Mononuclear cell (primary cell): ENCODE data around the gene C1GALT1. TPM values are rescaled to one million over a fixed set of nuclear protein-coding genes. Genes with fewer than 3 reads are reported as not detected.

ENCODE experiments used
- H3K27me3 ChIP-seq: 2 replicates; pipeline ENCODE4 v1.6.0; 2011; ENCODE audit warnings: low read length, control low read depth; ENCODE audit not compliant: insufficient read depth
- H3K4me1 ChIP-seq: 2 replicates; pipeline ENCODE4 v1.5.1; 2011; ENCODE audit warnings: mild to moderate bottlenecking, low read length, control low read depth; ENCODE audit not compliant: insufficient read depth
- H3K4me3 ChIP-seq: 2 replicates; pipeline ENCODE4 v1.5.1; 2011; ENCODE audit warnings: mild to moderate bottlenecking, low read length, moderate library complexity
- H3K9me3 ChIP-seq: 2 replicates; pipeline ENCODE4 v1.5.1; 2011; ENCODE audit warnings: low read depth, mild to moderate bottlenecking, control low read depth, low read length
- total RNA-seq: library from RNA; depleted of rRNA; stranded (reverse); fragments of >200 nt; gene quantifications from one replicate; pipeline ENCODE4 v1.2.3, GENCODE V29; 2012

C1GALT1 gene
- total RNA-seq, 1 donor: 81.2 TPM

DNA sequence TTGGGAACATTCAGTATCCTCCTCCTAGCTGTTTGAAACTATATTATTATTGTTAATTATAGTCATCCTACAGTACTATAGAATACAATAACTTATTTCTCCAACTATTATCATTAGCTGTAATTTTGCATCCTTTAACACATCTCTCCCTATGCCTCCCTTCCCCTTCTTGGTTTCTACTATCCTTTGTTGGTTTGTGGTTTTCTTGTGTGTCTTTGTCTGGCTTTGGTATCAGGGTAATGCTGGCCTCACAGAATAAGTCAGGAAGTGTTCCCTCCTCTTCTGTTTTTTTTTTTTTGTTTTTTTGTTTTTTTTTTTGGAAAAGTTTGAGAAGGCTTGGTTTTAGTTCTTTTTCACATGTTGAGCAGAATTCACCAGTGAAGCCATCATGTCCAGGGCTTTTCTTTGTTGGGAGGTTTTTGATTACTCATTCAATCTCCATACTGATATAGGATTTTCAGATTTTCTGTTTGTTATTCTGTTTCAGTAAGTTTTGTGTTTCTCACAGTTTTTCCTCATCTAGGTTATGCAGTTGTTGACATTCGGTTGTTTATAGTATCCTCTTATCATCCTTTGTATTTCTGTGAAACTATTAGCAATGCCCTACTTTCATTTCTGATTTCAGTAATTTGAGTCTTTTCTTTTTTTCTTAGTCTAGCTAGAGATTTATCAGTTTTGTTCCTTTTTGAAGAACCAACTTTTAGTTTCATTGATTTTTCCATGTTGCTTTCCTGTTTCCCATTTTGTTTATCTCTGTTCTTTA is 21.6 kb downstream of the C1GALT1 start:
- H3K4me3 ChIP-seq: no peak overlapping the region
- H3K4me1 ChIP-seq: peaks cover 24% of the 10 kb centered on the region

DNA sequence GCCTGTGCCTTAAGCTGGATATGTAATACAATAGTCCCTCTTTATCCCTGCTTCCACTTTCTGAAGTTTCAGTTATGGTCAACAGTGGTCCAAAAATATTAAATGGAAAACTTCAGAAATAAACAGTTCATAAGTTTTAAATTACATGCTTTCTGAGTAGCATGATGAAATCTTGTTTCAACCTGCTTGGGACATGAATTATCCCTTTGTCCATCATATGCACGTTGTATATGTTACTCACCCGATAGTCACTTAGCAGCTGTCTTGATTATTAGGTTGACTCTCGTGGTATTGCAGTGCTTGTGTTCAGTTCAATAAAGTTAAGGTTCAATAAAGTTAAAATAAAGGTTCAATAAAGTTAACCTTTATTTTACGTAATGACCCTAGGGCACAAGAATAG is 25.5 kb downstream of the C1GALT1 start:
- Histone ChIP-seq H3K27me3 (no peaks in the 10 kb centered on the region), H3K9me3 (no peaks in the 10 kb centered on the region), H3K4me3 (no peak overlapping the region), H3K4me1 (peaks cover 9% of the 10 kb centered on the region)

More for the DNA sequence above, 21.6 kb downstream of the C1GALT1 start:
- Histone ChIP-seq H3K27me3 (no peaks in the 10 kb centered on the region), H3K9me3 (no peaks in the 10 kb centered on the region)

DNA sequence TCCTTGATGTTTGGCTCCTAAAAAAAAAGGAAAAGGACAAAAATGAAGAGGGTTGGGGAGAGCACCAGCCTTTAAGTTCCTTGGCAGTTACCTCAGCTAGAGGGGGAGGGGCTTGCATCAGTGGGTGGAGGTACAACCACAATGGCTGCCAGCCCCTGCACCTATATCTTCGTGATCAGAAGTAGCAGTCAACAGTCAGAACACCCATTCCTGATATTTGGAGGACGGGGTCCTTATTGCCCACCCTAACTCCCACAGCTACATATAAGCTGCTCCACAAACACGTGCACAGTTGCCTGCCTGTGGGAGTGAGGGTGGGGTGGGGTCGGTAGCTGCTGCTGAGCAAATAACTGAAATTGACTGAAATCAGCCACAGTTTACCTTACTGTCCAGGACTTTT is 26.2 kb downstream of the C1GALT1 start:
- no peaks in the 10 kb centered on the region for H3K9me3 ChIP-seq
- H3K4me1 ChIP-seq: peaks cover 9% of the 10 kb centered on the region
- no peak overlapping the region for H3K4me3 ChIP-seq
- H3K27me3 ChIP-seq: no peaks in the 10 kb centered on the region

DNA sequence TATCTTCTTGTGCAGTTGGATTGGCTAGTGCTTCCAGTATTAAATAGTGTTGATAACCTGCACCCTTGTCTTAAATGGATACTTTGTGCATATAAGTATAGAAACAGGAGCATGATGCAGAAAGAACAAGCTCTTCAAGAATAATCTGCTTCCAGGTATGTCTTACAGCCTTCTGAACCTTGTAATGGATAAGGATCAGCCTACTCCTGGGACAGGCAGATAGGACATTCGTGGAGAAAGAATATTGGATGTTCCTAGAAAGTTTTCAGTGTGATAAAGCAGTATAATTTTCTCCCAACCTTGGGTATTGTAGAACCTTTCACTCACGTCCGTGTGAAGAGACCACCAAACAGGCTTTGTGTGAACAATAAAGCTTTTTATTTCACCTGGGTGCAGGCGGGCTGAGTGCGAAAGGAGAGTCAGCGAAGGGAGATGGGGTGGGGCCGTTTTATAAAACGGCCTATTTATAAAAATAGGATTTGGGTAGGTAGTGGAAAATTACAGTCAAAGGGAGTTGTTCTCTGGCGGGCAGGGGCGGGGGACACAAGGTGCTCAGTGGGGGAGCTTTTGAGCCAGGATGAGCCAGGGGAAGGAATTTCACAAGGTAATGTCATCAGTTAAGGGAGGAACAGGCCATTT is 27.2 kb downstream of the C1GALT1 start:
- H3K9me3 ChIP-seq: no peaks in the 10 kb centered on the region
- H3K4me3 ChIP-seq: no peak overlapping the region
- H3K4me1 ChIP-seq: peaks cover 4% of the 10 kb centered on the region
- no peaks in the 10 kb centered on the region for H3K27me3 ChIP-seq

DNA sequence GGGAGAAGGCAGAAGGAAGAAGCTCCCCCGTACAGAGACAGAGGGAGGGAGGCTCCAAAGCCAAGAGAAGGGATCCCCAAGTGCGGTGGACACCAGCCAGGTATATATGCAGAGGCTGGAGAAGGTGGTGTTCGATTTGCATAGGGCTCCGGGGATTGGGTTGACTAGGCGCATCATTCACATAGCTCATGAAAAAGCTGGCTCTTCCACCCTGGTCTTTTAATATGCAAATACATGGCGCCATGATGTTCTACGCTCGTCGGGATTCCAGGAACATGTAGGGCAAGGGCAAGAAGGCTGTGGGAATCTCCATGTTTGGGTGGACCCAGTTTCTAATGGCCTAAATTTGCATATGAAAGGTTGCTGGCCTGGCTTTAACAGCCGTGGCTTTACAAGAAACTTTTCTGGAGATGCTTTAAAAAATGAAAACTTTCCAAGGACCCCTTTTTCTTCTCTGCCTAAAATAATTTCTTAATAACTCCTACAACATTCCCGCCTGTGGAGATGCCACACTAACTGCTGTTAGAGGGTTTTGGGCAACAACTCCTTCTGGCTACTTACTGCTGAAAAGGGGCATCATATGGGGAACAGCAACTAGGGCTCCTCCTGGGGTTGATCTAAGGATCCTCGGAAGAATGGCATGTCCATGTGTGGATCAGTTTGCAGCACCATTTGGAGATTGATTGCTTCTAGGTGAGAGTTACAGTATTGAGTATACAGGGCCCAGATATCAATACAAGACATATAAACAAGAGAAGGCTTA is 28.3 kb downstream of the C1GALT1 start:
- no peaks in the 10 kb centered on the region for H3K9me3 ChIP-seq
- H3K27me3 ChIP-seq: no peaks in the 10 kb centered on the region
- H3K4me1 ChIP-seq: peaks cover 4% of the 10 kb centered on the region
- H3K4me3 ChIP-seq: no peak overlapping the region

DNA sequence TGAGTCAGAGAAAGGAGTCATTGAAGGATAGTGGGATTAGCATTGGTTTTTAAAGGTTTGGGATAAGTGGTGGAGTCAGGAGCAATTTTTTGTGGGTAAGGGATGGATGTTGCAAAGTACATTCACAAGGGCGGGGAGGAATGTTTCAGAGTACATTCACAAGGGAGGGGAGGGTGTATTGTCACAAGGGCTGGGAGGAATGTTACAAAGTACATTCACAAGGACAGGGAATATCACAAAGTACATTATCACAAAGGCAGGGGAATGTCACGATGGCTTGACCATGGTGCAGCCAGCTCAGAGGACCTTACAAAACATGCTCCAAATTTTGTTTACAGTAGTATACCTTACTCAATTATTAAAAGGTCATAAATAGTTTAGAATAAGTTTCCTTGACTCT is 30.3 kb downstream of the C1GALT1 start:
- H3K9me3 ChIP-seq: no peaks in the 10 kb centered on the region
- H3K27me3 ChIP-seq: no peaks in the 10 kb centered on the region
- H3K4me3 ChIP-seq: no peak overlapping the region
- H3K4me1 ChIP-seq: peaks cover 4% of the 10 kb centered on the region

DNA sequence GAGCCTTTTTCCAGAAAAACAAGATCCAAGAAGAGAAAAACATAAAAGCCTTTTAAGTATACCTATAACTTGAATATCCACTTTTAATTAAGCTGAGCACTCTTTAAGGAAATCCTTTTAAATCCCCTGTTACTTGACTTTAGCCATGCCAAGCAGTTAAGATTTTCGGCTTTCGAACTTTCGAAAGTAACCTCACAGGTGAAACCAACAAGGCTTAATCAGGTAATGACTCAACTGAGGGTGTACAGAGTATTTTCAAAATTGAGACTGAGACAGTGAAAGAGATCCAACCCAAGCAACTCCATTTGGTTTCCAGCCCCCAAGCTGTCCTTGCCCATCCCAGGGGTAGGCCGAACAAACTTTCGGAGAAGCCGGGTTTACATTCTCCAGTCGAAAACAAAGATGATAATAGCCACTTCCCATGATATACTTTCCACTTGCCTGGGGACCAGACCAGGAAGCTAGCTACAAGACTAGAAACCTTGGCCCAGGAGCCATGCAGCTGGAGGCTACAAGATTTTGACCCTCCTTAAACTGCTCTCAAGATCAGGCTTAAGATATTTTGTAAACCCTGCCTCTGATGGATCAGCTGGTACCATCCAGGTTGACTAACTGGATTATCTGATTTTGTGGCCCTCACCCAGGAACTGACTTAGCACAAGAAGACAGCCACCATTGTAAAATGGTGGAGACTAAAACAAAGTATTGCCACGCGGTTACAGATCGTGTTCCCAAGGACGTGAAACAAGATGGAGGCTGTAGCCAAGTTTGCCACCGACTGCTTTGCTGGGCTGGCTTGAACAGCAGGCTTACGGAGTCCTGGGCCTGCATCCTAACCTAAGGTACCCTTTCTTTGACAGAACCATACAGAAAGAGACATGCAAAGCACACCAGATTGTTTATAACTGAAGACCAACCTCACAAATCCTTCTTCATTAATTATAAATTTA is 32.3 kb downstream of the C1GALT1 start:
- Histone ChIP-seq H3K27me3 (no peaks in the 10 kb centered on the region), H3K9me3 (no peaks in the 10 kb centered on the region), H3K4me3 (no peak overlapping the region), H3K4me1 (no peaks in the 10 kb centered on the region)

DNA sequence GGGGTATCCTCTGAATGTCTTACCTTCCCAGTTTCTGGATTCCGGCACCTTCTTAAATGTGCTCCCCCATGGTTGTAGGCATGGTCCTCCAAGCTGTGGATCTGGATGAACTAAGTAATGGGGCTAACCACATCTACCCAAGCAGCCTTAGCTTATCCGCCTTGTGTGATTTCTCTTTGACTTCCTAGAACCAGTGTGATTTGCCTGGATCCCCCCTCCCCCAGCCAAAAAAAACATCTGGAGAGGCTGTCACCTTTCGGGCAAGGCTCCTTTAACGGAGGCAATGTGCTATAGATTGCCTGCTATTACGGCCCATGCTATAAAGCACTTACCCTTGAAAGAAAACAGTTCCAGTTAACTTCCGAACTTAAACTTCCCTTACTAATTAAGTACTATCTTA is 33.9 kb downstream of the C1GALT1 start:
- H3K27me3 ChIP-seq: no peaks in the 10 kb centered on the region
- no peaks in the 10 kb centered on the region for H3K4me1 ChIP-seq
- no peak overlapping the region for H3K4me3 ChIP-seq
- no peaks in the 10 kb centered on the region for H3K9me3 ChIP-seq

DNA sequence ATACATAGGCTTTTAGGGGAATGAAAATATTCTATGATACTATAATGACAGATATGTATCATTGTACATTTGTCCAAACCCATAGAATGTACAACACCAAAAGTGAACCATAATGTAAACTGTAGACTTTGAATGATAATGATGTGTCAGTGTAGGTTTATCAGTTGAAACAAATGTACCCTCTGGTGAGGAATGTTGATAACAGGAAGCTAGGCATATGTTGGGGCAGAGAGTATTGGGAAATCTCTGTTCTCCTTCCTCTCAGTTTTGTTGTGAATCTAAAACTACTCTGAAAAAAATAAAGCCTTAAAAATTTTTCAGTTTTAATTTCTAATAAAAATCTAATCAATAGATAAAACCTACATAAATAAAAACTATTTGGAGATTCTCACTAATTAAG is 36.9 kb downstream of the C1GALT1 start:
- Histone ChIP-seq H3K9me3 (no peaks in the 10 kb centered on the region), H3K27me3 (no peaks in the 10 kb centered on the region), H3K4me1 (no peaks in the 10 kb centered on the region), H3K4me3 (no peak overlapping the region)

DNA sequence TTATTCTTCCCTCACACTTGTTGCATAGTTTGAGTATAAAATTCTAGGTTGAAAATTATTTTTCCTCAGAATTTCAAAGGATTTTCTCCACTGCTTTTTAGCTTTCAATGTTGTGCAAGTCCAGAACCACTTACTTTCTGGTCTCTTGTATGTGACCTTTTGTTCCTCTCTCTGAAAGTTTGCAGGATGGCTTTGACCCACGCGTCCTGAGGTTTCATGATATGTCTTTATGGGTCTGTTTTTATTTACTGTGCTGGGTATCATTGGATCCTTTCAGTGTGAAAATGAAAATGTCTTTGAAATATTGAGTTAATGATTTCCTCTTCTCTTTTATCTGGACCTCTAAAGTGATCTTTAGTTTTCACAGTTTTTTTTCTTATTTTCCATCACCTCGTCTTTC is 38.5 kb downstream of the C1GALT1 start:
- Histone ChIP-seq H3K27me3 (no peaks in the 10 kb centered on the region), H3K4me1 (no peaks in the 10 kb centered on the region), H3K9me3 (no peaks in the 10 kb centered on the region), H3K4me3 (no peak overlapping the region)

DNA sequence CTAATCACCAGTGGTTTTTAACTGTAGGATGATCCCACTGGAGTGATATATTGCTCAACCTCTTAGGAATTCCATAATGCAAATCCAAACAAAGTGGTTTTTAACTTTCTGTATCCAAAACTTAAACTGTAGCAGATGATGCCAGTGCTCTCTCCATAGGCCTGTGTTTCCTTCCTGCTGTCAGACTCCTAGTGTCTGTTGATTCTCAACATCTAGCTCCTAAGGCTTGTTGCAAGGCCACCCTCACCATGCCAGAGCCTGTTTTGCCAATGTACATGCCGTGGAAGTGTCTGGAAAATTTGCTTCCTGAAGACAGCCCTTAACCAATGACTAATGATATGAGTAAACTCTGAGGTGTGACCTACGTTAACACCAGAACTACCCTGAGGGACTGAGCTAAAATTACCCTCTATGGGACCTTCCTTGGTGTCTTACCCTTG is 39.3 kb downstream of the C1GALT1 start:
- H3K9me3 ChIP-seq: no peaks in the 10 kb centered on the region

DNA sequence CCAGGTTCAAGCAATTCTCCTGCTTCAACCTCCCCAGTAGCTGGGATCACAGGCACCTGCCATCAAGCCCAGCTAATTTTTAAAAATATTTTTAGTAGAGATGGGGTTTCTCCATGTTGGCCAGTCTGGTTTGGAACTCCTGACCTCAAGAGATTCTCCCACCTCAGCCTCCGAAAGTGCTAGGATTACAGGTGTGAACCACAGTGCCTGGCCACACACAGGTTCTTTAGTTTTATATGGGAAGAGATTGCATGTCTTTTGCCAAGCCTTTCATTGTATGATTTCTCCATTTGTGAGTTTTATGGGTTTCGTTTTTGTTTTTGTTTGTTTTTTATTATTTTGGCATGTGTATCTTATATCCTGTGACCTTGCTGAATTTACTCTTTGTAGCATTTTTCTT is 40.9 kb downstream of the C1GALT1 start:
- H3K27me3 ChIP-seq: no peaks in the 10 kb centered on the region
- no peaks in the 10 kb centered on the region for H3K4me1 ChIP-seq
- H3K9me3 ChIP-seq: no peaks in the 10 kb centered on the region
- no peak overlapping the region for H3K4me3 ChIP-seq

More for the DNA sequence above, 39.3 kb downstream of the C1GALT1 start:
- no peak overlapping the region for H3K4me3 ChIP-seq
- H3K4me1 ChIP-seq: no peaks in the 10 kb centered on the region
- no peaks in the 10 kb centered on the region for H3K27me3 ChIP-seq

DNA sequence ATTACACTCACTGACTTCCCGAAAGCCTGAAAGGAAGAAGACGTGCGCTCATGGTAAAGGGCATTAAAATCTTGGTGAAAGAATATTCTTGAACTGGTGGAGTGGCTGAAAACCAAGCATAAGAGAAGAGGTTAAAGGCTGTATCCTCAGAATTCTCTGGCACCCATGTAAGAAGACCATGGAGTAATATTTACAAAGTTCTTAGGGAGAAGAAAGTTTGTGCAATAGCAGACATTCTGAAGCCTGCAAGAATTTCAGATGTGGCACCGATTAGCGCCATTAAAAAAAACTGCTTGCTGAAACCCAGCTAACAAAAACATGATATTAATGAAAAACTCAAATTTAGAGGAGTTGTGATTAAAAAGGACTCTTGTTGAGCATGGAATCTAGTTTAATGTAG is 44.1 kb downstream of the C1GALT1 start:
- Histone ChIP-seq H3K4me1 (no peaks in the 10 kb centered on the region), H3K27me3 (no peaks in the 10 kb centered on the region), H3K4me3 (no peak overlapping the region), H3K9me3 (peaks cover 12% of the 10 kb centered on the region)

DNA sequence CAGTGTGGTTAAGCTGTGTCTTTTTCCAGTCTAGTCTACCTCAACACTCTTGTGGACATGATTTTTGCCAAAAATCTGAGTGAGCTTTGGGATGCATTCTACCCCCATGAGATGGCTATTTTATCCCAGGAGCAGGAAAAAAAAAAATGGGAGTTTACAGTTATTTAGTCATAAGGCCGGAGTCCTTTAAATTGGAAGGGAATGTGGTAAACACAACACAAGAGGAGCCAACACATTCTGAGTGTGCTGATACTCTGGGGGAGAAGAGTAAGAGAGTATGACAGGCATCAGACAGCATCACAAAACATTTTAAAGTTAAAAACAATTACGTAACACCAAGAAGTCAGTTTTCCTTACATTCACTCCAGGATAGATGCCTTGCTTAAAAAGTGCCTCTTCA is 46.1 kb downstream of the C1GALT1 start:
- Histone ChIP-seq H3K4me3 (no peak overlapping the region), H3K9me3 (peaks cover 18% of the 10 kb centered on the region), H3K4me1 (no peaks in the 10 kb centered on the region), H3K27me3 (no peaks in the 10 kb centered on the region)
